MCF 10A (cell line): ENCODE measurements around the gene TAF10. TPM values are rescaled to one million over a fixed set of nuclear protein-coding genes. Genes with fewer than 3 reads are reported as not detected.

Experiments used
- BruUV-seq: library from RNA; stranded (reverse); fragments of 400-500 nt; replicated peaks from 2 replicates; lab custom pipeline; 2021; lab: Mats Ljungman, UMichigan
- CTCF ChIA-PET: fragments of 300-600 bp; sonication (Branson Sonifier 250); formaldehyde crosslinking; extraction: SDS; loops from one replicate; lab custom pipeline; 2021; ENCODE audit warnings: antibody characterized with exemption, inconsistent platforms; lab: Yijun Ruan, JAX
- POLR2A ChIA-PET: fragments of 300-600, 350-650 bp; sonication (Branson Sonifier 250); formaldehyde crosslinking; extraction: SDS; loops from one replicate; lab custom pipeline; 2020; ENCODE audit warnings: antibody characterized with exemption, inconsistent platforms; lab: Yijun Ruan, JAX
- DNase-seq: peaks from one replicate; pipeline ENCODE4 v3.0.0-alpha.2; 2018; ENCODE audit not compliant: unreplicated experiment
- H3K27ac Mint-ChIP-seq: one replicate; pipeline ENCODE4 v1.8.0; 2022; ENCODE audit warnings: mild to moderate bottlenecking, low read depth, mixed read lengths; ENCODE audit not compliant: unreplicated experiment
- H3K27me3 Mint-ChIP-seq: one replicate; pipeline ENCODE4 v1.8.0; 2022; ENCODE audit warnings: mixed read lengths; ENCODE audit not compliant: insufficient read depth, unreplicated experiment
- H3K36me3 Mint-ChIP-seq: one replicate; pipeline ENCODE4 v1.8.0; 2022; ENCODE audit warnings: mild to moderate bottlenecking, moderate library complexity, mixed read lengths; ENCODE audit not compliant: insufficient read depth, unreplicated experiment
- H3K4me1 Mint-ChIP-seq: one replicate; pipeline ENCODE4 v1.8.0; 2022; ENCODE audit warnings: mixed read lengths; ENCODE audit not compliant: insufficient read depth, unreplicated experiment
- H3K4me3 Mint-ChIP-seq: one replicate; pipeline ENCODE4 v1.8.0; 2022; ENCODE audit warnings: mild to moderate bottlenecking, moderate library complexity, mixed read lengths; ENCODE audit not compliant: unreplicated experiment
- H3K9me3 Mint-ChIP-seq: one replicate; pipeline ENCODE4 v1.8.0; 2022; ENCODE audit warnings: mixed read lengths; ENCODE audit not compliant: unreplicated experiment
- intact Hi-C: fragments of 100-400 bp; cut with micrococcal nuclease; formaldehyde crosslinking; loops from 2 replicates; pipeline ENCODE4 v1.14.1; 2022
- total RNA-seq: library from RNA; stranded (reverse); gene quantifications from 2 replicates; pipeline ENCODE4 v1.2.3, GENCODE V29; 2022
- TF ChIP-seq, protein P1 (sequence below): fragments of 200-600 bp; IDR thresholded peaks from one replicate; pipeline ENCODE4 v1.8.0; 2022; ENCODE audit warnings: antibody characterized with exemption, mild to moderate bottlenecking; ENCODE audit not compliant: unreplicated experiment

The TAF10 gene
- total RNA-seq, 1 experiment from 2014 or later: 157 TPM

- CTCF ChIA-PET: interaction anchor here (0.5 kb wide), 1 partner anchor 390 kb away, joined by 3 read pairs; no protein-coding TSS in a partner anchor
- TF ChIP-seq, protein P1, sequence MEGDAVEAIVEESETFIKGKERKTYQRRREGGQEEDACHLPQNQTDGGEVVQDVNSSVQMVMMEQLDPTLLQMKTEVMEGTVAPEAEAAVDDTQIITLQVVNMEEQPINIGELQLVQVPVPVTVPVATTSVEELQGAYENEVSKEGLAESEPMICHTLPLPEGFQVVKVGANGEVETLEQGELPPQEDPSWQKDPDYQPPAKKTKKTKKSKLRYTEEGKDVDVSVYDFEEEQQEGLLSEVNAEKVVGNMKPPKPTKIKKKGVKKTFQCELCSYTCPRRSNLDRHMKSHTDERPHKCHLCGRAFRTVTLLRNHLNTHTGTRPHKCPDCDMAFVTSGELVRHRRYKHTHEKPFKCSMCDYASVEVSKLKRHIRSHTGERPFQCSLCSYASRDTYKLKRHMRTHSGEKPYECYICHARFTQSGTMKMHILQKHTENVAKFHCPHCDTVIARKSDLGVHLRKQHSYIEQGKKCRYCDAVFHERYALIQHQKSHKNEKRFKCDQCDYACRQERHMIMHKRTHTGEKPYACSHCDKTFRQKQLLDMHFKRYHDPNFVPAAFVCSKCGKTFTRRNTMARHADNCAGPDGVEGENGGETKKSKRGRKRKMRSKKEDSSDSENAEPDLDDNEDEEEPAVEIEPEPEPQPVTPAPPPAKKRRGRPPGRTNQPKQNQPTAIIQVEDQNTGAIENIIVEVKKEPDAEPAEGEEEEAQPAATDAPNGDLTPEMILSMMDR: no peak
- DNase-seq: no peak
- Mint-ChIP-seq H3K4me3 (no peak overlapping the region), H3K27ac (no peak overlapping the region), H3K4me1 (peaks cover 4% of the 10 kb centered on the region), H3K27me3 (no peaks in the 10 kb centered on the region), H3K36me3 (peaks cover 17% of the 10 kb centered on the region), H3K9me3 (no peaks in the 10 kb centered on the region)
- POLR2A ChIA-PET: interaction anchor here (1.1 to 1.2 kb wide), 2 partner anchors 11 to 67 kb away, joined by 3 to 4 read pairs; partner anchors contain the start of gene MRPL17
- intact Hi-C loops: no loop called here
- BruUV-seq: no TSS peak
These were observed 4.0 kb upstream of the TAF10 start for GRCh38 chr11:6615882-6616585.

GRCh38 chr11:6615046-6615445 lies 3.0 kb upstream of the TAF10 start:
- TF ChIP-seq, protein P1: no peak
- POLR2A ChIA-PET: interaction anchor here (1.5 kb wide), 1 partner anchor 12 kb away, joined by 5 read pairs; the partner anchor contains the start of genes ILK and RRP8
- no peak overlapping the region for H3K4me3 Mint-ChIP-seq
- intact Hi-C loops: no loop called here
- no peak for DNase-seq
- H3K27ac Mint-ChIP-seq: no peak overlapping the region
- peaks cover 5% of the 10 kb centered on the region for H3K4me1 Mint-ChIP-seq
- peaks cover 27% of the 10 kb centered on the region for H3K36me3 Mint-ChIP-seq
- no peaks in the 10 kb centered on the region for H3K9me3 Mint-ChIP-seq
- BruUV-seq: no TSS peak
- CTCF ChIA-PET: no interaction called here
- H3K27me3 Mint-ChIP-seq: no peaks in the 10 kb centered on the region

DNA sequence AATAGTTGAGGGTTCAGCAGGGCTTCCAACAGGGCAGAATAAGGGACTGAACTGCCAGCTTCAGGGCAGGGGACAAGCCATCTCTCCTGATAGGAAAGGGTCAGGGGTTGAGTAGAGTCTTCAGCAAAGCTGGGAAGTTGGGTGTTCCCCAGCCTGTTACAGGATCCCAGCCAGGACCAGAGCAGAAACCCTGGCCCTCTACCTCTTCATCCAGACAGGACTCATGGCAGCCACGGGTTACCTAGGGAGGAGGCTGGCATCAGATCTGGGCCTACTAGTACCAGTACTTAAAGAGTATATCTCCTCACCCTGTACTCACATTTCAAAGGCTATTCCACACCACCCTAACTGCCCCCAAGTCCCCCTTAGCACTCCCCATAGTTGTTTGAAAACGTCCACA lies 2.4 kb upstream of the TAF10 start:
- no peak for DNase-seq
- no TSS peak for BruUV-seq
- TF ChIP-seq, protein P1: no peak
- H3K27ac Mint-ChIP-seq: no peak overlapping the region
- peaks cover 5% of the 10 kb centered on the region for H3K4me1 Mint-ChIP-seq
- ChIA-PET CTCF (no interaction called here), POLR2A (interaction anchor here (1.5 kb wide), 1 partner anchor 11 kb away, joined by 5 read pairs; the partner anchor contains the start of genes ILK and RRP8)
- intact Hi-C loops: no loop called here
- H3K27me3 Mint-ChIP-seq: no peaks in the 10 kb centered on the region
- H3K36me3 Mint-ChIP-seq: peaks cover 33% of the 10 kb centered on the region
- no peak overlapping the region for H3K4me3 Mint-ChIP-seq
- no peaks in the 10 kb centered on the region for H3K9me3 Mint-ChIP-seq

DNA sequence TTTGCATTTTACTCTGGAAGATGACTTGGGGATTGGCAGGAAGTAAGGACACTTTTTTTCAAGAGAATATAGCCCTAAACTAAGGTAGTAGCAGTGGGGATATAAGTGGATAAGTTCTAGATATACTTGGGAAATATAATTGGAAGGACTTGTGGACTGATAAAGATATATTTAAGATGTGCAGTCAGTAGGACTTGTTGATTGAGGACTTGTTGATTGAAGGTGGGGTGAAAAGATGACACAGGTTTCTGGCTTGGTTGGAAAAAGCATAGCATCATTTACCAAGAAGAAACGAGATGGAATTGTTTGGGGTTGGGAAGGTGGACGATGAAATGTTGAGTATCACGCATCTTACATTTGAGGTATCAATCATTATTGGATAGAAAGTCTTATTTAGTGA lies 1.5 kb upstream of the TAF10 start:
- TF ChIP-seq, protein P1: no peak
- ChIA-PET POLR2A (interaction anchor here (0.6 to 3.6 kb wide), 6 partner anchors 10 to 231 kb away, joined by 3 to 55 read pairs (median 15); partner anchors contain the start of genes ARFIP2, ILK, MRPL17 and RRP8), CTCF (interaction anchor here (0.6 to 2.7 kb wide), 9 partner anchors 8 to 220 kb away, joined by 3 to 16 read pairs (median 5); partner anchors contain the start of genes ILK, MRPL17 and RRP8)
- Mint-ChIP-seq H3K4me1 (peaks cover 5% of the 10 kb centered on the region), H3K36me3 (peaks cover 42% of the 10 kb centered on the region), H3K9me3 (no peaks in the 10 kb centered on the region), H3K4me3 (no peak overlapping the region), H3K27me3 (no peaks in the 10 kb centered on the region), H3K27ac (no peak overlapping the region)
- BruUV-seq: no TSS peak
- intact Hi-C loops: no loop called here
- DNase-seq: no peak
